ENCODE data around the gene PTGER1. TPM values are rescaled to one million over a fixed set of nuclear protein-coding genes. Genes with fewer than 3 reads are reported as not detected.

Gene PTGER1
- total RNA-seq, 2 donors from 2014 or later, result 0.81 to 1.0 TPM

- Histone ChIP-seq H3K9me3 (ENCODE audit: control insufficient read depth, low read length) (no peaks in the 10 kb centered on the region), H3K9ac (ENCODE audit: extremely low read depth, low read length, poor library complexity, severe bottlenecking) (no peak overlapping the region), H3K4me1 (ENCODE audit: control insufficient read depth, insufficient read depth, low read length) (no peaks in the 10 kb centered on the region), H3K4me3 (ENCODE audit: low read length) (no peak overlapping the region), H3K27ac (ENCODE audit: low read depth, low read length) (no peak overlapping the region), H3K27me3 (ENCODE audit: control insufficient read depth, insufficient read depth, low read length, poor library complexity, severe bottlenecking) (no peaks in the 10 kb centered on the region), H3K36me3 (ENCODE audit: control insufficient read depth, insufficient read depth, low read length) (no peaks in the 10 kb centered on the region)
- no peak overlapping the region for H3K4me3 Mint-ChIP-seq
- peaks cover 25% of the 10 kb centered on the region for H3K27me3 Mint-ChIP-seq (ENCODE audit: insufficient read depth)
- TF ChIP-seq CTCF (conservative IDR thresholded peaks at IDR 0.05), result no peak
- H3K9me3 Mint-ChIP-seq, result no peaks in the 10 kb centered on the region
- no peak for DNase-seq
- WGBS, 2 experiments (ENCODE audit: insufficient coverage in 1 of 2, insufficient read length in 1 of 2), result 84% methylated on average over 2 of the region's 2 CpGs; no CpG with 5 or more reads in 1 of the 2 experiments
- no peak overlapping the region for H3K27ac Mint-ChIP-seq
- peaks cover 2% of the 10 kb centered on the region for H3K4me1 Mint-ChIP-seq
- no peaks in the 10 kb centered on the region for H3K36me3 Mint-ChIP-seq (ENCODE audit: low read depth)
Observed at GRCh38 chr19:14427461-14427860, 47.7 kb downstream of the PTGER1 start.

- Histone ChIP-seq H3K27ac (ENCODE audit: low read depth, low read length) (no peak overlapping the region), H3K36me3 (ENCODE audit: control insufficient read depth, insufficient read depth, low read length) (no peaks in the 10 kb centered on the region), H3K27me3 (ENCODE audit: control insufficient read depth, insufficient read depth, low read length, poor library complexity, severe bottlenecking) (no peaks in the 10 kb centered on the region), H3K9me3 (ENCODE audit: control insufficient read depth, low read length) (no peaks in the 10 kb centered on the region), H3K9ac (ENCODE audit: extremely low read depth, low read length, poor library complexity, severe bottlenecking) (no peak overlapping the region), H3K4me1 (ENCODE audit: control insufficient read depth, insufficient read depth, low read length) (no peaks in the 10 kb centered on the region), H3K4me3 (ENCODE audit: low read length) (no peak overlapping the region)
- H3K4me3 Mint-ChIP-seq, result no peak overlapping the region
- H3K36me3 Mint-ChIP-seq (ENCODE audit: low read depth), result no peaks in the 10 kb centered on the region
- no peak overlapping the region for H3K27ac Mint-ChIP-seq
- DNase-seq, result no peak
- H3K27me3 Mint-ChIP-seq (ENCODE audit: insufficient read depth), result peaks cover 15% of the 10 kb centered on the region
- H3K4me1 Mint-ChIP-seq, result peaks cover 2% of the 10 kb centered on the region
- H3K9me3 Mint-ChIP-seq, result no peaks in the 10 kb centered on the region
- TF ChIP-seq CTCF (conservative IDR thresholded peaks at IDR 0.05), result no peak
- WGBS, 2 experiments (ENCODE audit: insufficient coverage in 1 of 2, insufficient read length in 1 of 2), result 73 to 88% methylated on average over 6 to 7 of the region's 7 CpGs
Observed at GRCh38 chr19:14425696-14426138, 49.4 kb downstream of the PTGER1 start.

Other genes starting within 250 kb of the PTGER1 start
- 1 to 10 TPM in 1 of 2 donors, under 1 TPM in 1; 0.60 to 1.2 TPM for gene ADGRE5, start 93.9 kb downstream of the PTGER1 start, total RNA-seq
- 10 to 100 TPM; 82.5 to 86.1 TPM for gene DDX39A, start 56.0 kb downstream of the PTGER1 start, total RNA-seq
- gene PKN1, start 42.0 kb downstream of the PTGER1 start, total RNA-seq, result 100 to 1,000 TPM; 103 to 141 TPM
- 10 to 100 TPM; 68.6 to 72.6 TPM for gene GIPC1, start 20.8 kb upstream of the PTGER1 start, total RNA-seq
- 10 to 100 TPM; 66.1 to 70.0 TPM for gene DNAJB1, start 43.0 kb upstream of the PTGER1 start, total RNA-seq
- gene TECR, start 54.2 kb upstream of the PTGER1 start, total RNA-seq, result 100 to 1,000 TPM; 127 to 140 TPM
- 100 to 1,000 TPM; 127 to 141 TPM for gene NDUFB7, start 96.7 kb upstream of the PTGER1 start, total RNA-seq
- not detected for gene CLEC17A, start 107.7 kb upstream of the PTGER1 start, total RNA-seq
- gene ADGRE3, start 199.5 kb upstream of the PTGER1 start, total RNA-seq, result not detected
- 10 to 100 TPM; 16.2 to 19.8 TPM for gene ZNF333, start 214.7 kb upstream of the PTGER1 start, total RNA-seq